Suprapubic skin (tissue), 4 donors: Measurements from ENCODE around the gene PDGFRB. TPM values are rescaled to one million over a fixed set of nuclear protein-coding genes. Genes with fewer than 3 reads are reported as not detected.

Experiments
- DNase-seq, 2 donors: peaks; one replicate each; pipeline ENCODE4 v3.0.0-alpha.2; 2019; ENCODE audit warnings: low spot score in 2 of 2
- H3K27ac ChIP-seq: fragments of 200-600 bp; sonication (generic); one replicate; pipeline ENCODE4 v1.5.1; 2019
- H3K27me3 ChIP-seq: fragments of 200-600 bp; sonication (generic); one replicate; pipeline ENCODE4 v1.5.1; 2019
- H3K36me3 ChIP-seq: fragments of 200-600 bp; sonication (generic); one replicate; pipeline ENCODE4 v1.5.1; 2019
- H3K4me1 ChIP-seq: fragments of 200-600 bp; sonication (generic); one replicate; pipeline ENCODE4 v1.5.1; 2019
- H3K4me3 ChIP-seq: fragments of 200-600 bp; sonication (generic); one replicate; pipeline ENCODE4 v1.5.1; 2019; ENCODE audit warnings: mild to moderate bottlenecking
- H3K9me3 ChIP-seq: fragments of 200-600 bp; sonication (generic); one replicate; pipeline ENCODE4 v1.5.1; 2019
- CTCF ChIP-seq, 2 donors: fragments of 200-600 bp in 1 of 2; fragments of 450-650 bp in 1 of 2; sonication (generic) in 1 of 2; IDR thresholded peaks; one replicate each; pipeline ENCODE4 v1.5.1; 2016 to 2019; ENCODE audit warnings: antibody characterized with exemption in 2 of 2, mild to moderate bottlenecking in 1 of 2, moderate library complexity in 1 of 2
- EP300 ChIP-seq: sonication (generic); formaldehyde crosslinking; IDR thresholded peaks from one replicate; pipeline ENCODE4 v1.6.1; 2017; ENCODE audit warnings: antibody characterized with exemption
- POLR2A ChIP-seq, 2 donors: fragments of 450-650 bp; IDR thresholded peaks; one replicate each; pipeline ENCODE4 v1.6.1; 2017; ENCODE audit warnings: antibody characterized with exemption in 2 of 2, mild to moderate bottlenecking in 2 of 2, moderate library complexity in 2 of 2
- POLR2AphosphoS5 ChIP-seq, 3 donors: sonication (generic); formaldehyde crosslinking; IDR thresholded peaks; one replicate each; pipeline ENCODE4 v1.6.1; 2017; ENCODE audit warnings: antibody characterized with exemption in 3 of 3
- WGBS: methylation state at CpG from one replicate; pipeline ENCODE4 v1.1.5; 2018; 5-methylcytosine and 5-hydroxymethylcytosine counted together
- total RNA-seq, 4 donors: library from RNA; depleted of rRNA; stranded (reverse); fragments of >200 nt; gene quantifications; one replicate each; pipeline ENCODE4 v1.1.0, GENCODE V29; 2016

The PDGFRB gene
- total RNA-seq, 4 donors from 2014 or later, result 23.8 to 51.4 (median 43.9) TPM

- Histone ChIP-seq H3K4me3 (no peak overlapping the region), H3K27ac (no peak overlapping the region), H3K27me3 (no peaks in the 10 kb centered on the region), H3K4me1 (no peaks in the 10 kb centered on the region), H3K9me3 (no peaks in the 10 kb centered on the region), H3K36me3 (peaks cover 65% of the 10 kb centered on the region)
- 87% methylated on average over 17 of the region's 19 CpGs for WGBS
- TF ChIP-seq EP300, result no peak
- no peak for TF ChIP-seq CTCF (IDR thresholded peaks at IDR 0.05)
- TF ChIP-seq POLR2A (IDR thresholded peaks at IDR 0.05), result no peak
- no peak for TF ChIP-seq POLR2AphosphoS5 (IDR thresholded peaks at IDR 0.05)
- peak in 1 of 2 donors; percentile 54 for DNase-seq
These were observed 34.8 kb downstream of the PDGFRB start for GRCh38 chr5:150120617-150121447.

- Histone ChIP-seq H3K4me3 (no peak overlapping the region), H3K27ac (no peak overlapping the region), H3K36me3 (peaks cover 59% of the 10 kb centered on the region), H3K9me3 (no peaks in the 10 kb centered on the region), H3K4me1 (no peaks in the 10 kb centered on the region), H3K27me3 (no peaks in the 10 kb centered on the region)
- TF ChIP-seq POLR2A (IDR thresholded peaks at IDR 0.05), result no peak
- no peak for TF ChIP-seq CTCF (IDR thresholded peaks at IDR 0.05)
- TF ChIP-seq POLR2AphosphoS5 (IDR thresholded peaks at IDR 0.05), result no peak
- no peak for TF ChIP-seq EP300
- WGBS, result 100% methylated on average over 1 of the region's 3 CpGs
- DNase-seq, result peak in 1 of 2 donors; percentile 60
These were observed 35.6 kb downstream of the PDGFRB start for GRCh38 chr5:150120062-150120441.

- Histone ChIP-seq H3K9me3 (no peaks in the 10 kb centered on the region), H3K27me3 (no peaks in the 10 kb centered on the region), H3K36me3 (peaks cover 56% of the 10 kb centered on the region), H3K4me3 (no peak overlapping the region), H3K27ac (no peak overlapping the region), H3K4me1 (no peaks in the 10 kb centered on the region)
- TF ChIP-seq POLR2A (IDR thresholded peaks at IDR 0.05), result no peak
- TF ChIP-seq CTCF (IDR thresholded peaks at IDR 0.05), result no peak
- TF ChIP-seq EP300, result no peak
- no peak for TF ChIP-seq POLR2AphosphoS5 (IDR thresholded peaks at IDR 0.05)
- DNase-seq, result peak in 1 of 2 donors; percentile 63
- WGBS, result 77% methylated on average over 7 of the region's 10 CpGs
These were observed 36.1 kb downstream of the PDGFRB start for GRCh38 chr5:150119421-150120061.

GRCh38 chr5:150118561-150119229 lies 37.0 kb downstream of the PDGFRB start:
- no peak overlapping the region for H3K27ac ChIP-seq
- H3K27me3 ChIP-seq, result no peaks in the 10 kb centered on the region
- peaks cover under 1% of the 10 kb centered on the region for H3K4me1 ChIP-seq
- no peak overlapping the region for H3K4me3 ChIP-seq
- H3K9me3 ChIP-seq, result no peaks in the 10 kb centered on the region
- peak in 1 of 2 donors; percentile 63 for DNase-seq
- WGBS, result 98% methylated on average over 7 of the region's 11 CpGs
- H3K36me3 ChIP-seq, result peaks cover 48% of the 10 kb centered on the region
- TF ChIP-seq POLR2A (IDR thresholded peaks at IDR 0.05) (no peak), EP300 (no peak), POLR2AphosphoS5 (IDR thresholded peaks at IDR 0.05) (no peak), CTCF (IDR thresholded peaks at IDR 0.05) (no peak)
